NCI-H748 (cell line): ENCODE measurements around the gene ACAA1.
A peak's percentile ranks its signal among the peaks of the same experiment; 100 is the strongest.

Source experiments
- DNase-seq: peaks from one replicate; lab custom pipeline; 2025; ENCODE audit not compliant: unreplicated experiment; lab: John Stamatoyannopoulos, UW

Gene ACAA1

GRCh38 chr3:38119821-38120692, 16.9 kb downstream of the ACAA1 start:
- no peak for DNase-seq

DNA sequence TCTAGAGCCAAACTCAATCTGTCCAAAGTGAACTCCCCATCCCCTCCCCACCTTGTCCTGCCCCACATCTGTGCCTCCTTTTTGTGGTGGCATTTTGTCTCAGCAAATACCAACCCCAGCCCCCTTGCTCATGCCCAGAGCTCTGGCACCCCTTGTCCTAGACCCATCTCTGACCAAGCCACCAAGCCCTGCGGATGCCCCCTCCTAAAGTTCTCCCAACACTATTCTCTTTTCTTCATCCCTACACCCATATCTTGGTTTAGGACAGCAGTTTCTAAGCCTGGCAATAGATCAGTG, 17.7 kb downstream of the ACAA1 start:
- DNase-seq = no peak

DNA sequence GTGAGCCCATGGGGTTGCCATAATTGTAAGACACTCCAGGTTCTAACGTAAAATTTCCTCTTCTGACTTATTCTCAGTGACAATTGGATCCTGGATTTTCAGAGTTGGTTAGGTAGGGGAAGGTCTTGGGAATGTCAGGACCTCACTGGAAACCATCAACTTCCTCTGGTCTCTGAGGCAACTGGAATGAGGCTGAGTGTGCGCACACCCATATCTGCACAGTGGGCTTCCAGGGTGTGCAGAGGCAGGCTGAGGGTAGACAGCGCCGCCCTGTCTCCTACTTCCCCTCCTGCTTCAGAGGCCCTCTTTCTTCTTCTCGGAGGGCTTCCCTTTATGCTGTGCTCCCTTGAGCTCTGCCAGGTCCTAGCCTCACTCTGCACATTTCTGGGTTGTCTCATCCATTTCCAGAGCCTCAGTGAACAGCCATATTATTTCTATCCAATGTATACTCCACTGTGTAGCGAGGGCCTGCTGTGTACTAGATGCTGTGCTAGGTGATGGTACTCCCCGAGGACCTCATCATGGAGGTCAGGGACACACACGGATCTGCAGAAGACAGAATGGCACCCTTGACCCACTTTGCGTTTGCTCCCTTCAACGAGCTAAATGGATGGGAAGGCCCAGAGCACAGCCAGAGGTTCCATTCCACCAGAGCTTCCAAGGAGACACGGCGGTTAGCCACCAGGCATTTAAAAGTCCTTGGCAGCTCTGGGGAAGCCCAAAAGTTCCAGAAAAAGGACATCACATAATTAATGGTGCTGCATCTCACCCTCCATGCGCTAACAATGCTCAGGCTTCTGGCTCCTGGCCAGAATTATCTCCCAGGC, 18.3 kb downstream of the ACAA1 start:
- DNase-seq = no peak

DNA sequence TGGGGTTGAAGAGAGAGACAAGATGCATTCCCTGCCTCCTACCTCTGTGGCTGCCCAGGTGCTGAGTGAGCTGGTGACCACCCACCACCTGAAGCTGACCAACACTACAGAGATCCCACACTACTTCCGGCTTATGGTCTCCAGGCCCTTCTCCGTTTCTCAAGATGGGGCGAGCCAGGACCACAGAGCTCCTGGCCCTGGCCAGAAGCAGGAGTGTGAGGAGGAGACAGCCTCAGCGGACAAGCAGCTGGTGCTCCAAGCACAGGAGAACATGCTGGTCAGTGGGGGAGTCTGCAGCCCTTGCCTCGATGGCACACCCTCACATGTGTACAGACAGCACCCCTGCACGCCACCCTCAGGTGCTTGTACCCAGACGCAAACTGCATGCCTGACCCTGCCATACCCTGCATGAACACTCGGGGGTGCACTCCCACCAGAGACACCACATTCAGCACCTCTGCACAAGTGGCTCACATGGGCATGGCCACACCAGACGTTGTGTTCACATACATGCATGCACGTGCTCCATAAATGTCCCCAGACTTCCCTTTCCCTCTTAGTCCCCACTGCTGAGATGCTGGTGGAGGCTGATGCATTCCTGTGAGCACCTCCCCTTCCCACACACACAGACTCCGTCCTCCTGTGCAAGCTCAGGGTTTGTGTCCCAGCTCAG, 19.0 kb downstream of the ACAA1 start:
- peak; percentile 56 for DNase-seq

DNA sequence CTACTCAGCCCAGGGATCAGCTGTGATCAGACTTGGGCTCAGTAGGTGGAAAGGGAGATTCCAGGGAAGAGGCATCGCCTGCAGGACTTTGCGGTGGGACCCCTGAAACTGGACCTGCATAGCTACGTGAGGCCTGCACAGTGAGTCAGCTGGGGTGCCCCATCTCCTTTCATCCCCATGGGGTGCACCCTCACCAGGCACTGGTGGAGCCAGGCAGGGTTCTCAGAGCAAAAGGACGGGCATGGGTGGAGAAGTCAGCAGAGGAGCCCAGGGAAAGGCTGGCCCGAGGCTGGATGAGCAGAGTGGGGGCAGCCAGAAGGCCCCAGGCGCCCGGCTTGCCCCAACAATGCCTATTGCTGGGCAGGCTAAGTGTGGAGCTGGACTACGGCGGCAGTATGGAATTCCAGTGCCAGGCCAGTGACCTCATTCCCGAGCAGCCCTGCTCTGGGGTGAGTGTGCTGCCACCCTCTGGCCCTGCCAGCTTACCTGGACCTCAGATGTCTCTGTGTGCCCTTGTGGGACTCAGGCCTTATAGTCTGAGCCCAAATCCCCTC, 19.7 kb downstream of the ACAA1 start:
- DNase-seq = no peak

DNA sequence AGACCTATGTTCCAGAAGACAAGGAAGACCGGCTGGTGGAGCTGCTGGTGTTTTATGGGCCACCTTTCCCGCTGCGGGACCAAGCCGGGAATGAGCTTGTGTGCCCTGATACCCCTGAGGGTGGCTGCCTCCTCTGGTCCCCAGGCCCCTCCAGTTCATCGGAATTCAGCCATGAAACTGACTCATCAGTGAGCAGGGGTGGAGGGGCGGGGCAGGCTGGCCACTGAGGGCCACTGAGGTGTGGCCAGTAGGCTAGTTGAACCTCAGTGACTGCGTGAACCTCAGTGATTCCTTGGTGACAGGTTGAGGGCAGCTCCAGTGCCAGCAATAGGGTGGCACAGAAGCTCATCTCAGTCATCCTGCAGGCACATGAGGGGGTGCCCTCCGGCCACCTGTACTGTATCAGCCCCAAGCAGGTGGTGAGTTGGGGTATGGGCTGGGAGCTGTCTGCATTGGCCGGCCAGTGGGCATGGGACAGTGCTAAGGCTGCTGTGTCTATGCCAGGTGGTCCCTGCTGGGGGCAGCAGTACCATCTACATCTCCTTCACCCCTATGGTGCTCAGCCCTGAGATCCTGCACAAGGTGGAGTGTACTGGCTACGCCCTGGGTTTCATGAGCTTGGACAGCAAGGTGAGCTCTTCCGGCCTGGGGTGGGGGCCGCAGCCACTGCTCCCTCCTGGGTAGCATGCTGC, 20.3 kb downstream of the ACAA1 start:
- no peak for DNase-seq

GRCh38 chr3:38115645-38116427, 21.1 kb downstream of the ACAA1 start:
- no peak for DNase-seq

GRCh38 chr3:38114875-38115644, 21.9 kb downstream of the ACAA1 start:
- no peak for DNase-seq

DNA sequence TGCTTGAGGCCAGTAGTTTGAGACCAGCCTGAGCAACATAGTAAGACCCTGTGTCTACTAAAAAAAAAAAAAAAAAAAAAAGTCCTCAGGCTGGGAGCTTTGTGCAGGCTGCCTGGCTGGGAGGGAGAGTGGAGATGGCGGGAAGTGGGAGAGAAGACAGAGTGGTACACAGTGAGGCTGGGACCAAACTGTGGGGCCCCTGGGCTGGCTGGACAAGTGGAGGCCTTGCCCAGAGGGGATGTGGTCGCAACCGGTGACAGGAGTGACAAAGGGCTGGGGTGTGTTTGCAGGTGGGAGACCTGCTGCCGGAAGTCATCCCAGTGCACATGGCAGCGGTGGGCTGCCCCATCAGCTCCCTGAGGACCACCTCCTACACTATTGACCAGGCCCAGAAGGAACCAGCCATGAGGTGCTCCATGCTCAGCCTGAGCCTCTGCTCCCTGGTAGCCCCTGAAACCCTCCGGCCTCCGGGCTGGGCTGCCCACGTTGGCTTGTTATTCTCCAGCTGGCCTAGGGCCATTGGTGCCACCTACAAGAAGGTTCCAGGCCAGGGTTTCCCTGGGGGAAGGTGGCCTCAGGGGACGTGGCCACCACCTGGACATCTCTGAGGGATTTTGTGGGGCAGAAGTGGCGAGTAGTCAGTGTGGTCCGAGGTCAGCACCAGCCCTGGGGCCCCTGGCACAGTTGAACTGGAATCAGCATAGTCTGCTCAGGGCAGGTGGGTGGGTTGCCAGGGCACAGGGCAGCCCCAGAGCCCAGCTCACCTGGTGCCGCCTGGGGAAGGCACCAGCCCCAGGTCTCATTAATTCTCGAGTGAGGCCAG, 22.7 kb downstream of the ACAA1 start:
- DNase-seq = no peak

DNA sequence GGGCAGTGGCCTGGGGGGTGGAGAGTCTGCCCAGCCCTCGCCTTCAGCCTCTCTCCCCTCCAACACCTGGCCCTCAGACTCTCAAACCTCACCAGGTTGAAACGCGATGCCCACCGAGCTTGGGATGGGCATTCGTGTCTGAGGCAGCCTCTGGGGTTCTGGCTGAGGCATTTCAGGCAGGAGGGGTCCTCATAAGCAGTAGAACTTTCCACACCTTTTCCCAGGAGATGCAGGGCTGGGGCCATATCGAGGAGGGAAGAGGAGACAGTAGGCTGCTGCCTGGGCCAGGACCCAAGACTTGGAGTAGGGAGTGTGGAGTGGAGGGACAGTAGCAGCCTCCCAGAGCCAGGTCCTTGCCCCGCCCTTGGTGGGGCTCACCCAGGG, 24.6 kb downstream of the ACAA1 start:
- DNase-seq = no peak

DNA sequence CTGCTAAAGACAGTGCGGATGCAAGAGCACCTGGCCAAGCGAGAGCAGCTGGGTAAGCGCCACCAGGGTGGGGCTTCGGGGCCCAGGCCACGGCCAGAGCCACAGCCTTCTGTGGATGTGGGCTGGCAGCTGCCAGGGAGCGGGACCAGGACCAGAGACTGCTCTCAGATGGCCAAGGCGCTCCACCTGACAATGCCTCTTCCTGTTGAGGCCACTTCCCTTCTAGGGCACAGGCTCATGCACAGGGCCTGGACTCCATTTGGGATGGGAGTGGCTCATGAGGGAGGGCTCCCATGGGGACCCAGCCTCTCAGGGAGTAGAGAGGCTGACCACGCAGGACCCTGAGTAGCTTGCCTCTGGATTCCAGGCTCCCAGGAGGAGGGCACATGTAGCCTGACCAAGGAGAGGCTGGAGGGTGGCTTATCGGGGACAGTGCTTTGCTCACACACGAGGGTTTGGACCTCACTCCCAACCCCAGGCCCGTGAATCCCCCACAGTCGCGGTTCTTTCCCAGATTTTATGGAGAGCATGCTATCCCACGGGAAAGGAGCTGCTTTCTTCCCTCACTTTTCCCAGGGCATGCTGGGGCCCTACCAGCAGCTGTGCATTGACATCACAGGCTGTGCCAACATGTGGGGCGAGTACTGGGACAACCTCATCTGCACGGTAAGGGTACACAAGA, 25.1 kb downstream of the ACAA1 start:
- DNase-seq = no peak

DNA sequence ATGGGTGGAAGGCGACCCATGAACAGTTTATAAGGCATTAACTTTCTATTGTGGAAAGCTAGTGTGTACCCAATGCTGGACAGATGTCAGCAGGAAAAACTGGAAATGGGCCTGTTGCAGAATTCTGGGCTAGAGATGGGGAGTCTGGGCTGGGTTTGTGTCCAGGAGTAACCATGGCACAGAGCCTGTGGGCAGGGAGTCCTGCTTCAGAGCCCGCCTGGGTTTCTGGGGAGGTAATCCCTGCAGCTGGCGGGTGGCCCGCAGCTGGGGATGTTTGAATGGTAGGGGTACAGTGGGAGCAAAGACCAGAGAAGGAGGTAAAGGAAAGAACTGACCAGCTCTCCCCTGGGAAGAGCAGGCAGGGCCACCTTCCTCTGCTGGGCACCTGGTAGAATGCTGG, 25.7 kb downstream of the ACAA1 start:
- no peak for DNase-seq

GRCh38 chr3:38110314-38111050, 26.4 kb downstream of the ACAA1 start:
- no peak for DNase-seq

DNA sequence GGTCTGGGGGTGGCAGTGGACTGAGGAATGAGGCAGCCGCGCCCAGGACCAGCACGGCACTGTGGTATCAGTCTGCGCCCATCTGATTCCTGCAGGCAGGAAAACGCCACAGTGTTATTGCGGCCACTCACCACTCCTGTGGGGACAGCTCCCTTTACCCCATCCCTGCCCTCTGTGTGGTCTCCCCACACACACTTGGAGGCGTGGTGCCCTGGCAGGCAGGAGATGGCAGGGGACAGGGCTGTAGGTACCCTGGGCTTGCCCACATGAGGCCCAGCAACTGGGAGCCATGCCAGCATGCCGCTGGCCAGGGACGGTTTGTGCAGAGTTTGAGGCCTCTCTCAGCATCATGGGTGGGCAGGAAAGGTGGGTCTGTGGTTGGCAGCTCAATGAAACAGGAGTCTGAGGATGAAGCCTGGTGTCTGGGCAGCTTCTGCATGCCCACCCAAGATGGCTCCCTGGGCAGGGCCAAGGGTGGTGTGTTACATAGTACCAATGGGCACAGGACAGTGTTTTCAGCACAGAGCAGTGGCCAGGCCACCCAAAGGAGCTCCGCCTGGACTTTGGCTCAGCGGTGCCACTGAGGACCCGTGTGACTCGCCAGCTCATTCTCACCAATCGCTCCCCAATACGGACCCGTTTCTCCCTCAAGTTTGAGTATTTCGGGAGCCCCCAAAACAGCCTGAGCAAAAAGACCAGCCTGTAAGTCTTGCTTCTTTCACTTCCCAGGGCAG, 27.2 kb downstream of the ACAA1 start:
- DNase-seq = no peak

DNA sequence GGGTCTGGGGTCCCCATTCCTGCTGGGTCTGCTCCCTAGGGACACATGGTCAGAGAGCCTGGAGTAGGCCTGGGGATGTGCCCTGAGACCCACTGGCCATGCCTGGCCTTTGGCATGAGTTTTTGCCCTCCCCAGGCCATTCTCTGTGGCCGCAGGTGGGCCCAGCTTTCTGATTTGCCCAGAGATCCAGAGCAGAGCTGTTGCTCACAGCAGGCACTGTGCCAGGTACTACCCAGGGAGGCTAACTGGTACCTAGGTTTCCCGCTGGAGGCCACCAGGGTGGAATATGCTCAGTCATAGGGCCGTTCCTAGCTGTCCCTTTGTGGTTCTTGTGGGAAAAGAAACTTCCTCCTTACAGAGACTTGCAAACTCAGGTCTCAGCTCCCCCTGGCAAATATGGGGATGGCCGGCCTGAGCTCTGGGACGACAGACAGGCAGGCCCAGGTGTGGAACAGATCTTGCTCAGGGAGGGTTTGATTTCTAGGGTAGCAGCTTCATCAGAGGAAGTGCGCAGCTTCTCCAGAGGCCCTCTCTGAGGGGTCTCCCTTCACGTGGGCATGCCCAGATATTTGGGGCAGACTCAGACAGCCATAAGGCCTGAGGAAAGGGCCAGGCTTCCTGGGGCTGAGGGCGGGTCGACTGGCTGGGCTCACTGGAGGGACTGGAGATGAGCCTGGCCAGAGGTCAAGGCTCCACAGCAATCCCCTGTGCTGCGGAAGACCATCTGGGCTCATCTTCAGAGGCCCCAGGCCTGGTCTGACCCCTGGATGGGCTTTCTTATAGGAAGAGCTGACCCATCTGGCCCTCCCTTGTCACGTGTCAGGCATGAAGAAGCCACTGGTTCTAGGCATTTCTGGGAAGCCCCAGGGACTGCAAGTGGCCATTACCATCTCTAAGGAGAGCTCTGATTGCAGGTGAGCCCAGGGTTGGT, 28.0 kb downstream of the ACAA1 start:
- no peak for DNase-seq
